Endothelial cell (in vitro differentiated cells): ENCODE measurements around the gene LRRC56. TPM values are rescaled to one million over a fixed set of nuclear protein-coding genes. Genes with fewer than 3 reads are reported as not detected.

ENCODE experiments used
- DNase-seq: peaks from one replicate; pipeline ENCODE4 v3.0.0; 2021; ENCODE audit warnings: low spot score
- H3K27ac Mint-ChIP-seq: one replicate; pipeline ENCODE4 v1.8.0; 2021; ENCODE audit warnings: mixed read lengths, inconsistent platforms; ENCODE audit not compliant: unreplicated experiment
- H3K27me3 Mint-ChIP-seq: one replicate; pipeline ENCODE4 v1.8.0; 2021; ENCODE audit warnings: mild to moderate bottlenecking, moderate library complexity, mixed read lengths, inconsistent platforms; ENCODE audit not compliant: unreplicated experiment
- H3K36me3 Mint-ChIP-seq: one replicate; pipeline ENCODE4 v1.8.0; 2021; ENCODE audit warnings: mild to moderate bottlenecking, low read depth, mixed read lengths, inconsistent platforms; ENCODE audit not compliant: unreplicated experiment
- H3K4me1 Mint-ChIP-seq: one replicate; pipeline ENCODE4 v1.8.0; 2021; ENCODE audit warnings: mild to moderate bottlenecking, mixed read lengths, inconsistent platforms; ENCODE audit not compliant: unreplicated experiment
- H3K4me3 Mint-ChIP-seq: one replicate; pipeline ENCODE4 v1.8.0; 2021; ENCODE audit warnings: mild to moderate bottlenecking, mixed read lengths, inconsistent platforms; ENCODE audit not compliant: unreplicated experiment
- H3K9me3 Mint-ChIP-seq: one replicate; pipeline ENCODE4 v1.8.0; 2021; ENCODE audit warnings: mixed read lengths, inconsistent platforms; ENCODE audit not compliant: unreplicated experiment
- CTCF ChIP-seq: fragments of 200-600 bp; sonication (generic); IDR thresholded peaks from one replicate; pipeline ENCODE4 v1.5.0; 2021; ENCODE audit warnings: antibody characterized with exemption; ENCODE audit not compliant: unreplicated experiment
- total RNA-seq: library from RNA; stranded (reverse); fragmentation: NEBNext Ultra II Directional; extraction: Animal tissue kit (Norgen Biotek cat#: 25700); gene quantifications from one replicate; pipeline ENCODE4 v1.2.1, GENCODE V29; 2021; ENCODE audit not compliant: unreplicated experiment

Gene LRRC56
- total RNA-seq, 1 donor from 2014 or later, result 2.6 TPM

- peaks cover 3% of the 10 kb centered on the region for H3K4me1 Mint-ChIP-seq
- H3K27me3 Mint-ChIP-seq, result peaks cover 14% of the 10 kb centered on the region
- no peak for TF ChIP-seq CTCF
- H3K4me3 Mint-ChIP-seq, result no peak overlapping the region
- DNase-seq, result no peak
- no peak overlapping the region for H3K27ac Mint-ChIP-seq
- peaks cover 3% of the 10 kb centered on the region for H3K36me3 Mint-ChIP-seq
- no peaks in the 10 kb centered on the region for H3K9me3 Mint-ChIP-seq
These were observed 18.0 kb downstream of the LRRC56 start for GRCh38 chr11:555227-555779.

GRCh38 chr11:555780-556661 is 18.7 kb downstream of the LRRC56 start:
- Mint-ChIP-seq H3K4me1 (peaks cover 3% of the 10 kb centered on the region), H3K36me3 (peaks cover 3% of the 10 kb centered on the region), H3K4me3 (no peak overlapping the region), H3K9me3 (no peaks in the 10 kb centered on the region), H3K27ac (no peak overlapping the region), H3K27me3 (peaks cover 14% of the 10 kb centered on the region)
- TF ChIP-seq CTCF, result no peak
- DNase-seq, result no peak

GRCh38 chr11:556662-557256 is 19.4 kb downstream of the LRRC56 start:
- peaks cover 18% of the 10 kb centered on the region for H3K27me3 Mint-ChIP-seq
- H3K4me1 Mint-ChIP-seq, result peaks cover 3% of the 10 kb centered on the region
- DNase-seq, result no peak
- H3K4me3 Mint-ChIP-seq, result no peak overlapping the region
- no peak overlapping the region for H3K27ac Mint-ChIP-seq
- no peak for TF ChIP-seq CTCF
- H3K36me3 Mint-ChIP-seq, result peaks cover 3% of the 10 kb centered on the region
- no peaks in the 10 kb centered on the region for H3K9me3 Mint-ChIP-seq

GRCh38 chr11:557328-558132 is 20.2 kb downstream of the LRRC56 start:
- Mint-ChIP-seq H3K4me3 (no peak overlapping the region), H3K9me3 (no peaks in the 10 kb centered on the region), H3K4me1 (peaks cover 3% of the 10 kb centered on the region), H3K36me3 (peaks cover 3% of the 10 kb centered on the region), H3K27ac (no peak overlapping the region), H3K27me3 (peaks cover 18% of the 10 kb centered on the region)
- no peak for DNase-seq
- TF ChIP-seq CTCF, result no peak
